ENCODE measurements around the gene IPPK. TPM values are rescaled to one million over a fixed set of nuclear protein-coding genes. Genes with fewer than 3 reads are reported as not detected.

Gene IPPK
- total and polyA plus RNA-seq, 7 experiments from 2014 or later, result 2.8 to 12.8 (median 7.4) TPM

Other genes starting within 250 kb of the IPPK start
- not detected for gene OMD, start 245.7 kb downstream of the IPPK start, total RNA-seq
- not detected for gene OMD, start 245.7 kb downstream of the IPPK start, polyA plus RNA-seq
- gene ASPN, start 187.6 kb downstream of the IPPK start, total RNA-seq, result not detected
- gene ASPN, start 187.6 kb downstream of the IPPK start, polyA plus RNA-seq, result not detected
- gene ECM2, start 134.1 kb downstream of the IPPK start, total RNA-seq, result not detected
- gene ECM2, start 134.1 kb downstream of the IPPK start, polyA plus RNA-seq, result not detected
- 10 to 100 TPM; 20.2 to 28.8 (median 28.0) TPM for gene BICD2, start 94.7 kb upstream of the IPPK start, total RNA-seq
- 10 to 100 TPM in 1 of 2 donors, 1 to 10 TPM in 1; 7.4 to 20.8 TPM for gene BICD2, start 94.7 kb upstream of the IPPK start, polyA plus RNA-seq
- gene ZNF484, start 207.9 kb upstream of the IPPK start, total RNA-seq, result 10 to 100 TPM; 12.4 to 25.4 (median 14.0) TPM
- gene ZNF484, start 207.9 kb upstream of the IPPK start, polyA plus RNA-seq, result 1 to 10 TPM; 7.1 to 7.2 TPM

Data from naive thymus-derived CD4-positive, alpha-beta T cell (primary cell).